Memory B cell (primary cell): ENCODE measurements around the gene GFI1B.

Experiments used
- ATAC-seq: fragments of 150-1000 bp; cut with Tn5 transposase; 2 replicates; pipeline ENCODE4 v1.10.0; 2021; ENCODE audit warnings: low read depth, mild to moderate bottlenecking, moderate library complexity
- DNase-seq, 2 donors: peaks; one replicate each; pipeline ENCODE4 v3.0.0; 2022; ENCODE audit warnings: low spot score in 2 of 2
- H3K27ac Mint-ChIP-seq: one replicate; pipeline ENCODE4 v1.8.0; 2022; ENCODE audit warnings: mild to moderate bottlenecking, moderate library complexity, mixed read lengths
- H3K27me3 Mint-ChIP-seq: one replicate; pipeline ENCODE4 v1.8.0; 2022; ENCODE audit warnings: mixed read lengths
- H3K36me3 Mint-ChIP-seq: one replicate; pipeline ENCODE4 v1.8.0; 2022; ENCODE audit warnings: mild to moderate bottlenecking, mixed read lengths
- H3K4me1 Mint-ChIP-seq: one replicate; pipeline ENCODE4 v1.8.0; 2022; ENCODE audit warnings: mixed read lengths
- H3K4me3 Mint-ChIP-seq: one replicate; pipeline ENCODE4 v1.8.0; 2022; ENCODE audit warnings: mild to moderate bottlenecking, moderate library complexity, mixed read lengths
- H3K9me3 Mint-ChIP-seq: one replicate; pipeline ENCODE4 v1.8.0; 2022; ENCODE audit warnings: mixed read lengths

GFI1B gene

GRCh38 chr9:132978451-132979131, at the start of gene GFI1B:
GFI1B (plus strand) TSS chr9:132978694; CDS start chr9:132986679, 7,985 bp downstream.
- no peak within 1 kb of the TSS for H3K27ac Mint-ChIP-seq
- H3K4me3 Mint-ChIP-seq = peak within 1 kb of the TSS; percentile 56
- H3K4me1 Mint-ChIP-seq = peaks cover 12% of the 10 kb centered on the region
- ATAC-seq (peak; percentile 28), DNase-seq (no peak)
- H3K9me3 Mint-ChIP-seq = no peaks in the 10 kb centered on the region
- no peaks in the 10 kb centered on the region for H3K36me3 Mint-ChIP-seq
- peaks cover 21% of the 10 kb centered on the region for H3K27me3 Mint-ChIP-seq

- Mint-ChIP-seq H3K4me1 (peaks cover 3% of the 10 kb centered on the region), H3K9me3 (no peaks in the 10 kb centered on the region), H3K36me3 (peaks cover 26% of the 10 kb centered on the region), H3K27ac (no peak overlapping the region), H3K4me3 (no peak overlapping the region), H3K27me3 (no peaks in the 10 kb centered on the region)
- ATAC-seq = no peak
- no peak for DNase-seq
These were observed 47.2 kb upstream of the GFI1B start for GRCh38 chr9:132931178-132931735.

GRCh38 chr9:132935026-132935425, 43.5 kb upstream of the GFI1B start:
- Mint-ChIP-seq H3K36me3 (peaks cover 17% of the 10 kb centered on the region), H3K27me3 (no peaks in the 10 kb centered on the region), H3K9me3 (no peaks in the 10 kb centered on the region), H3K4me1 (peaks cover 5% of the 10 kb centered on the region), H3K4me3 (no peak overlapping the region), H3K27ac (no peak overlapping the region)
- DNase-seq = no peak
- ATAC-seq = no peak

- Mint-ChIP-seq H3K27me3 (no peaks in the 10 kb centered on the region), H3K9me3 (no peaks in the 10 kb centered on the region), H3K4me3 (no peak overlapping the region), H3K4me1 (peaks cover 8% of the 10 kb centered on the region), H3K27ac (no peak overlapping the region), H3K36me3 (peaks cover 13% of the 10 kb centered on the region)
- DNase-seq (no peak), ATAC-seq (no peak)
These were observed 41.0 kb upstream of the GFI1B start for GRCh38 chr9:132937463-132937901.

- Mint-ChIP-seq H3K4me1 (peaks cover 16% of the 10 kb centered on the region), H3K4me3 (no peak overlapping the region), H3K27ac (no peak overlapping the region), H3K9me3 (no peaks in the 10 kb centered on the region), H3K36me3 (peaks cover 6% of the 10 kb centered on the region), H3K27me3 (no peaks in the 10 kb centered on the region)
- ATAC-seq = no peak
- no peak for DNase-seq
These were observed 39.3 kb upstream of the GFI1B start for GRCh38 chr9:132939169-132939568.

- Mint-ChIP-seq H3K27ac (no peak overlapping the region), H3K4me1 (peaks cover 22% of the 10 kb centered on the region), H3K27me3 (no peaks in the 10 kb centered on the region), H3K4me3 (no peak overlapping the region), H3K36me3 (no peaks in the 10 kb centered on the region), H3K9me3 (peaks cover 1% of the 10 kb centered on the region)
- DNase-seq = no peak
- no peak for ATAC-seq
These were observed 35.8 kb upstream of the GFI1B start for GRCh38 chr9:132942541-132943182.

GRCh38 chr9:132943651-132944293, 34.7 kb upstream of the GFI1B start:
- H3K9me3 Mint-ChIP-seq = peaks cover 1% of the 10 kb centered on the region
- DNase-seq = peak in 1 of 2 donors; percentile 5
- H3K36me3 Mint-ChIP-seq = no peaks in the 10 kb centered on the region
- peak overlapping the region; percentile 98 for H3K27ac Mint-ChIP-seq
- H3K4me1 Mint-ChIP-seq = peaks cover 20% of the 10 kb centered on the region
- peak overlapping the region; percentile 87 for H3K4me3 Mint-ChIP-seq
- H3K27me3 Mint-ChIP-seq = no peaks in the 10 kb centered on the region
- no peak for ATAC-seq

- Mint-ChIP-seq H3K27ac (peak within 1 kb of the TSS; percentile 98), H3K27me3 (no peaks in the 10 kb centered on the region), H3K4me3 (peak within 1 kb of the TSS; percentile 87), H3K36me3 (no peaks in the 10 kb centered on the region), H3K9me3 (peaks cover 1% of the 10 kb centered on the region), H3K4me1 (peaks cover 19% of the 10 kb centered on the region)
- DNase-seq (peak; percentile 95 to 96), ATAC-seq (peak; percentile 87)
These were observed 34.0 kb upstream of the GFI1B start, which contains the start of gene TSC1 for GRCh38 chr9:132944294-132945185. TSC1 (minus strand) TSS chr9:132944616; CDS start chr9:132928872, 15,744 bp downstream.

- peak; percentile 3 for ATAC-seq
- H3K36me3 Mint-ChIP-seq = no peaks in the 10 kb centered on the region
- no peak for DNase-seq
- H3K27ac Mint-ChIP-seq = peak overlapping the region; percentile 98
- H3K4me1 Mint-ChIP-seq = peaks cover 19% of the 10 kb centered on the region
- no peaks in the 10 kb centered on the region for H3K27me3 Mint-ChIP-seq
- H3K4me3 Mint-ChIP-seq = peak overlapping the region; percentile 87
- peaks cover 1% of the 10 kb centered on the region for H3K9me3 Mint-ChIP-seq
These were observed 33.0 kb upstream of the GFI1B start for GRCh38 chr9:132945186-132946130.

GRCh38 chr9:132946211-132946610, 32.3 kb upstream of the GFI1B start:
- no peak for DNase-seq
- H3K36me3 Mint-ChIP-seq = no peaks in the 10 kb centered on the region
- ATAC-seq = no peak
- H3K4me1 Mint-ChIP-seq = peaks cover 19% of the 10 kb centered on the region
- no peaks in the 10 kb centered on the region for H3K27me3 Mint-ChIP-seq
- peaks cover 1% of the 10 kb centered on the region for H3K9me3 Mint-ChIP-seq
- no peak overlapping the region for H3K4me3 Mint-ChIP-seq
- no peak overlapping the region for H3K27ac Mint-ChIP-seq

- Mint-ChIP-seq H3K27ac (no peak overlapping the region), H3K27me3 (no peaks in the 10 kb centered on the region)
- no peak for DNase-seq
These were observed 31.7 kb upstream of the GFI1B start for GRCh38 chr9:132946631-132947295.

GRCh38 chr9:132947756-132948155, 30.7 kb upstream of the GFI1B start:
- no peak for ATAC-seq

More at GRCh38 chr9:132946631-132947295, 31.7 kb upstream of the GFI1B start:
- Mint-ChIP-seq H3K4me1 (peaks cover 17% of the 10 kb centered on the region), H3K36me3 (no peaks in the 10 kb centered on the region), H3K4me3 (no peak overlapping the region), H3K9me3 (peaks cover 1% of the 10 kb centered on the region)
- ATAC-seq = no peak

More at GRCh38 chr9:132947756-132948155, 30.7 kb upstream of the GFI1B start:
- no peak for DNase-seq
- Mint-ChIP-seq H3K27me3 (no peaks in the 10 kb centered on the region), H3K9me3 (peaks cover 1% of the 10 kb centered on the region), H3K27ac (no peak overlapping the region), H3K36me3 (no peaks in the 10 kb centered on the region), H3K4me3 (no peak overlapping the region), H3K4me1 (peaks cover 13% of the 10 kb centered on the region)
